Vagina (tissue), 2 donors: ENCODE data around the gene DLG2.

Source experiments
- CTCF ChIP-seq, 3 experiments: fragments of 450-650 bp in 2 of 3; fragments of 200-600 bp in 1 of 3; sonication (generic) in 1 of 3; IDR thresholded peaks; one replicate each; pipeline ENCODE4 v1.5.1; 2017 to 2019; ENCODE audit warnings: antibody characterized with exemption in 3 of 3, mild to moderate bottlenecking in 2 of 3, moderate library complexity in 2 of 3
- POLR2AphosphoS5 ChIP-seq, 2 donors: sonication (generic); formaldehyde crosslinking; IDR thresholded peaks; one replicate each; pipeline ENCODE4 v1.9.0; 2017; ENCODE audit warnings: antibody characterized with exemption in 2 of 2, mild to moderate bottlenecking in 2 of 2, low read depth in 1 of 2; ENCODE audit not compliant: insufficient read depth in 1 of 2

GRCh38 chr11:83990160-83990733, 1636.9 kb downstream of the DLG2 start:
- TF ChIP-seq CTCF (IDR thresholded peaks at IDR 0.05): no peak
- no peak for TF ChIP-seq POLR2AphosphoS5 (IDR thresholded peaks at IDR 0.05; ENCODE audit: insufficient read depth in 1 of 2, low read depth in 1 of 2)
